Measurements from ENCODE around the gene DAB2IP. TPM values are rescaled to one million over a fixed set of nuclear protein-coding genes. Genes with fewer than 3 reads are reported as not detected.

DAB2IP gene
- polyA plus RNA-seq, 1 donor (not counting 4 experiments of a cell fraction or from before 2014, with no cell fraction given): 28.6 TPM

- H3K4me2 ChIP-seq (ENCODE audit: control insufficient read depth, extremely low read depth, insufficient read depth, low read depth, low read length): no peak overlapping the region
- dilution Hi-C loops (cut with MboI; ENCODE audit: extremely low pct_ligation_motif_present, low sequenced_read_pairs): no loop called here
- no peaks in the 10 kb centered on the region for H3K9me1 ChIP-seq (ENCODE audit: control insufficient read depth, extremely low read depth, insufficient read depth, low read length)
- no peaks in the 10 kb centered on the region for H4K20me1 ChIP-seq (ENCODE audit: control insufficient read depth, extremely low read depth, insufficient read depth, low read length)
- H3K27ac ChIP-seq (ENCODE audit: control insufficient read depth, insufficient read depth, low read length): no peak overlapping the region
- DNase-seq (ENCODE audit: low read depth, low spot score): no peak
- TF ChIP-seq EZH2 (IDR thresholded peaks at IDR 0.05; ENCODE audit: low read length) (no peak), CTCF (optimal IDR thresholded peaks at IDR 0.05 in 1 of 3, IDR thresholded peaks at IDR 0.05 in 1 of 3, conservative IDR thresholded peaks at IDR 0.05 in 1 of 3; ENCODE audit: extremely low read depth in 1 of 3, insufficient read depth in 2 of 3, low read length in 3 of 3) (no peak)
- H3K79me2 ChIP-seq (ENCODE audit: control insufficient read depth, insufficient read depth, low read length): no peaks in the 10 kb centered on the region
- no peak overlapping the region for H3K9ac ChIP-seq (ENCODE audit: control insufficient read depth, extremely low read depth, insufficient read depth, low read length)
- H3K4me3 ChIP-seq (ENCODE audit: control insufficient read depth in 2 of 3, extremely low read depth in 1 of 3, insufficient read depth in 2 of 3, low read depth in 1 of 3, low read length in 3 of 3): no peak overlapping the region
- peaks cover 3% of the 10 kb centered on the region for H3K4me1 ChIP-seq (ENCODE audit: control insufficient read depth, extremely low read depth, insufficient read depth, low read length)
- no peaks in the 10 kb centered on the region for H3K27me3 ChIP-seq (ENCODE audit: control insufficient read depth, extremely low read depth, insufficient read depth, low read length)
- H3K36me3 ChIP-seq (ENCODE audit: control insufficient read depth in 2 of 2, extremely low read depth in 1 of 2, insufficient read depth in 2 of 2, low read length in 2 of 2): no peaks in the 10 kb centered on the region
- FAIRE-seq: no peak
- no peak overlapping the region for H2AFZ ChIP-seq (ENCODE audit: control insufficient read depth, low read length)
- no peaks in the 10 kb centered on the region for H3K9me3 ChIP-seq (ENCODE audit: control insufficient read depth, low read depth, low read length)
Observed at GRCh38 chr9:121690766-121691165, 39.3 kb downstream of the DAB2IP start.

GRCh38 chr9:121691890-121692289 is 40.5 kb downstream of the DAB2IP start:
- dilution Hi-C loops (cut with MboI; ENCODE audit: extremely low pct_ligation_motif_present, low sequenced_read_pairs): no loop called here
- H3K27me3 ChIP-seq (ENCODE audit: control insufficient read depth, extremely low read depth, insufficient read depth, low read length): no peaks in the 10 kb centered on the region
- H3K9me1 ChIP-seq (ENCODE audit: control insufficient read depth, extremely low read depth, insufficient read depth, low read length): no peaks in the 10 kb centered on the region
- no peaks in the 10 kb centered on the region for H3K79me2 ChIP-seq (ENCODE audit: control insufficient read depth, insufficient read depth, low read length)
- no peaks in the 10 kb centered on the region for H4K20me1 ChIP-seq (ENCODE audit: control insufficient read depth, extremely low read depth, insufficient read depth, low read length)
- no peak overlapping the region for H3K9ac ChIP-seq (ENCODE audit: control insufficient read depth, extremely low read depth, insufficient read depth, low read length)
- H3K27ac ChIP-seq (ENCODE audit: control insufficient read depth, insufficient read depth, low read length): no peak overlapping the region
- H3K36me3 ChIP-seq (ENCODE audit: control insufficient read depth in 2 of 2, extremely low read depth in 1 of 2, insufficient read depth in 2 of 2, low read length in 2 of 2): no peaks in the 10 kb centered on the region
- DNase-seq (ENCODE audit: low read depth, low spot score) (no peak), FAIRE-seq (no peak)
- H3K4me2 ChIP-seq (ENCODE audit: control insufficient read depth, extremely low read depth, insufficient read depth, low read depth, low read length): no peak overlapping the region
- TF ChIP-seq CTCF (optimal IDR thresholded peaks at IDR 0.05 in 1 of 3, IDR thresholded peaks at IDR 0.05 in 1 of 3, conservative IDR thresholded peaks at IDR 0.05 in 1 of 3; ENCODE audit: extremely low read depth in 1 of 3, insufficient read depth in 2 of 3, low read length in 3 of 3) (no peak), EZH2 (IDR thresholded peaks at IDR 0.05; ENCODE audit: low read length) (no peak)
- no peak overlapping the region for H2AFZ ChIP-seq (ENCODE audit: control insufficient read depth, low read length)
- no peaks in the 10 kb centered on the region for H3K9me3 ChIP-seq (ENCODE audit: control insufficient read depth, low read depth, low read length)
- no peak overlapping the region for H3K4me3 ChIP-seq (ENCODE audit: control insufficient read depth in 2 of 3, extremely low read depth in 1 of 3, insufficient read depth in 2 of 3, low read depth in 1 of 3, low read length in 3 of 3)
- H3K4me1 ChIP-seq (ENCODE audit: control insufficient read depth, extremely low read depth, insufficient read depth, low read length): peaks cover 3% of the 10 kb centered on the region
